GM12892 (cell line): ENCODE measurements around the gene SCAF11.

Experiments used
- POLR2A ChIP-seq: IDR thresholded peaks from 2 replicates; pipeline ENCODE4 v1.6.1; 2011; ENCODE audit warnings: low read depth, low read length, control low read depth
- POLR2AphosphoS5 ChIP-seq: IDR thresholded peaks from 2 replicates; pipeline ENCODE4 v1.6.1; 2011; ENCODE audit warnings: low read depth, low read length, control low read depth

DNA sequence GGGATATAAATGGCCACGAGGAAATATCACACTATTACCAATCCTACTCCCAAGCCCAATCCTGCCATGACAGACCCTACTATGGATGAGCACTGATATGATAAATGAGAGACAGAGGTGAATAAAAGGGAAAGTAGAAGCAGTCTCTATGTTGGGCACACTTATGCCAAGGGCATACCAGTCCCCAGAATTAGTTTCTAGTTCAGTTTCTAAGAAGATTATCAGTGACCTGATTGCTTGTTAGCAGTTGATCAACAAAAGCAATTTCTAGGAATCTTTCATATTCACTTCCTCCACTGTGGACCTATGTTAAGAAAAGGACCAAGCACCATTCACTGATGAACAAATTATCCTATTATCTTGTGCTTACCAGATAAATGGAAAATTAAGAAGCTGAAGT lies 20.0 kb downstream of the SCAF11 start:
- TF ChIP-seq POLR2AphosphoS5 (no peak), POLR2A (no peak)
